A549 (cell line): Measurements from ENCODE around the gene TBC1D12. TPM values are rescaled to one million over a fixed set of nuclear protein-coding genes. Genes with fewer than 3 reads are reported as not detected.

Source experiments
- ATAC-seq, 2 experiments: fragments of 200-7000 bp in 1 of 2; fragments of >200 bp in 1 of 2; cut with Nextera tagmentation in 1 of 2; cut with Tn5 transposase in 1 of 2; 3 replicates each; pipeline versions ENCODE4 v1.8.0 to v1.9.1; 2018 to 2020; ENCODE audit warnings: mild to moderate bottlenecking in 1 of 2, moderate library complexity in 1 of 2
- CTCF ChIA-PET: fragments of 300-600 bp; sonication (Branson Sonifier 250); formaldehyde crosslinking; extraction: SDS; loops from one replicate; lab custom pipeline; 2021; ENCODE audit warnings: antibody characterized with exemption, inconsistent platforms; lab: Yijun Ruan, JAX
- POLR2A ChIA-PET: fragments of 350-600 bp; formaldehyde crosslinking; extraction: SDS; loops from one replicate; lab custom pipeline; 2021; ENCODE audit warnings: antibody characterized with exemption, inconsistent platforms; lab: Yijun Ruan, JAX
- DNase-seq, 2 experiments: peaks; one replicate each; pipeline versions ENCODE4 v3.0.0 to v3.0.0-alpha.2; 2011 to 2016; ENCODE audit warnings: low read depth in 1 of 2, low spot score in 1 of 2
- FAIRE-seq: peaks from 2 replicates; lab custom pipeline; 2011; peaks lifted over from hg19 to GRCh38; lab: Jason Lieb, UNC
- H3K27ac ChIP-seq, 2 experiments: fragments of >200 bp; sonication (Bioruptor Twin); formaldehyde crosslinking; 3 replicates each; pipeline ENCODE4 v1.5.1; 2016 to 2017
- H3K4me1 ChIP-seq: fragments of >200 bp; sonication (Bioruptor Twin); formaldehyde crosslinking; 3 replicates; pipeline ENCODE4 v1.6.1; 2016
- H3K4me2 ChIP-seq: fragments of >200 bp; sonication (Bioruptor Twin); formaldehyde crosslinking; 3 replicates; pipeline ENCODE4 v1.6.1; 2016
- H3K4me3 ChIP-seq: fragments of >200 bp; sonication (Bioruptor Twin); formaldehyde crosslinking; 3 replicates; pipeline ENCODE4 v1.5.1; 2016
- H3K9me3 ChIP-seq: fragments of >200 bp; sonication (Bioruptor Twin); formaldehyde crosslinking; 3 replicates; pipeline ENCODE4 v1.6.1; 2016
- BHLHE40 ChIP-seq: IDR thresholded peaks from 2 replicates; pipeline ENCODE4 v1.6.1; 2012; ENCODE audit warnings: low read depth, low read length, inconsistent platforms
- CBX2 ChIP-seq: fragments of 200-600 bp; sonication (generic); IDR thresholded peaks from 2 replicates; pipeline ENCODE4 v1.6.1; 2016; ENCODE audit warnings: low read depth, mild to moderate bottlenecking, borderline replicate concordance
- CBX8 ChIP-seq: fragments of 200-600 bp; sonication (generic); IDR thresholded peaks from 2 replicates; pipeline ENCODE4 v1.6.1; 2016
- EHMT2 ChIP-seq: fragments of 200-600 bp; sonication (generic); IDR thresholded peaks from 2 replicates; pipeline ENCODE4 v1.6.1; 2016; ENCODE audit warnings: antibody characterized with exemption, low read depth, mild to moderate bottlenecking, moderate library complexity
- FOSL2 ChIP-seq, 2 experiments: fragments of 450-650 bp in 1 of 2; fragments of >200 bp in 1 of 2; sonication (Bioruptor Twin) in 1 of 2; formaldehyde crosslinking; IDR thresholded peaks; 2 replicates each; pipeline versions ENCODE4 v1.5.0 to v1.6.1; 2016 to 2020; ENCODE audit warnings: mild to moderate bottlenecking in 1 of 2, moderate library complexity in 1 of 2
- GATA3 ChIP-seq: IDR thresholded peaks from 2 replicates; pipeline ENCODE4 v1.6.1; 2012; ENCODE audit warnings: borderline replicate concordance
- HOXA7 ChIP-seq: fragments of 250-450 bp; sonication (Bioruptor Pico); IDR thresholded peaks from 2 replicates; pipeline ENCODE4 v1.5.0; 2020; ENCODE audit warnings: mild to moderate bottlenecking, moderate library complexity
- HOXB13 ChIP-seq: fragments of 250-450 bp; sonication (Bioruptor Pico); IDR thresholded peaks from 2 replicates; pipeline ENCODE4 v1.5.0; 2020; ENCODE audit warnings: low read depth, mild to moderate bottlenecking, moderate library complexity
- HOXB5 ChIP-seq: fragments of 250-450 bp; sonication (Bioruptor Pico); IDR thresholded peaks from 2 replicates; pipeline ENCODE4 v1.5.0; 2020; ENCODE audit warnings: mild to moderate bottlenecking, moderate library complexity
- MYC ChIP-seq: IDR thresholded peaks from 2 replicates; pipeline ENCODE4 v1.6.1; 2012; ENCODE audit warnings: mild to moderate bottlenecking, inconsistent platforms, low read length, improper control_type of control experiment, borderline replicate concordance
- NR3C1 ChIP-seq: fragments of >200 bp; sonication (Bioruptor Twin); formaldehyde crosslinking; IDR thresholded peaks from 3 replicates; pipeline ENCODE4 v1.6.1; 2017
- RFX5 ChIP-seq: fragments of 450-650 bp; IDR thresholded peaks from 2 replicates; pipeline ENCODE4 v1.7.1; 2014; ENCODE audit warnings: antibody characterized with exemption, mild to moderate bottlenecking, moderate library complexity
- ZC3H11A ChIP-seq: fragments of 450-650 bp; IDR thresholded peaks from 2 replicates; pipeline ENCODE4 v1.6.1; 2014; ENCODE audit warnings: antibody characterized with exemption, mild to moderate bottlenecking
- ZNF302 ChIP-seq: fragments of 250-450 bp; sonication (Bioruptor Pico); IDR thresholded peaks from 2 replicates; pipeline ENCODE4 v1.9.0; 2021; ENCODE audit warnings: inconsistent platforms, mild to moderate bottlenecking, moderate library complexity
- ZSCAN20 ChIP-seq: fragments of 250-450 bp; sonication (Bioruptor Pico); IDR thresholded peaks from 2 replicates; pipeline ENCODE4 v1.8.0; 2022; ENCODE audit warnings: mild to moderate bottlenecking, moderate library complexity
- WGBS: methylation state at CpG from one replicate; pipeline ENCODE4 v1.1.6; 2017; ENCODE audit errors: missing lambda C conversion rate; 5-methylcytosine and 5-hydroxymethylcytosine counted together
- polyA plus RNA-seq, 4 experiments: library from polyadenylated mRNA; depleted of rRNA in 3 of 4; stranded (reverse); fragments of >200 nt; fragmentation: RNase III in 1 of 4; extraction: RNeasy Plus Mini Kit Qiagen cat#74134 plus additional on column Dnase treatment in 1 of 4; gene quantifications; 2 replicates in 3 of 4; 3 replicates in 1 of 4; pipeline ENCODE4 v1.2.3, GENCODE V29; 2011 to 2017
- TF ChIP-seq, protein P1 (sequence below): fragments of 450-650 bp; IDR thresholded peaks from 2 replicates; pipeline ENCODE4 v1.6.1; 2014; ENCODE audit warnings: antibody characterized with exemption
- TF ChIP-seq, protein P2 (sequence below): fragments of 250-450 bp; sonication (Bioruptor Pico); IDR thresholded peaks from 2 replicates; pipeline ENCODE4 v1.5.0; 2021; ENCODE audit warnings: mild to moderate bottlenecking, moderate library complexity, borderline replicate concordance
- TF ChIP-seq, protein P3 (sequence below): IDR thresholded peaks from 2 replicates; pipeline ENCODE4 v1.6.1; 2012
- TF ChIP-seq, protein P4 (sequence below): fragments of >200 bp; sonication (Bioruptor Twin); formaldehyde crosslinking; IDR thresholded peaks from 3 replicates; pipeline ENCODE4 v1.6.1; 2016
- TF ChIP-seq, protein P5 (sequence below): fragments of 200-600 bp; sonication (generic); IDR thresholded peaks from 2 replicates; pipeline ENCODE4 v1.6.1; 2016; ENCODE audit warnings: antibody characterized with exemption, mild to moderate bottlenecking, moderate library complexity
- TF ChIP-seq, protein P6 (sequence below): IDR thresholded peaks from 2 replicates; pipeline ENCODE4 v1.6.1; 2012; ENCODE audit warnings: low read depth, borderline replicate concordance

TBC1D12 gene
- polyA plus RNA-seq, 2 of the 4 experiments (the other 2 are of a cell fraction): 4.4 to 5.7 TPM

DNA sequence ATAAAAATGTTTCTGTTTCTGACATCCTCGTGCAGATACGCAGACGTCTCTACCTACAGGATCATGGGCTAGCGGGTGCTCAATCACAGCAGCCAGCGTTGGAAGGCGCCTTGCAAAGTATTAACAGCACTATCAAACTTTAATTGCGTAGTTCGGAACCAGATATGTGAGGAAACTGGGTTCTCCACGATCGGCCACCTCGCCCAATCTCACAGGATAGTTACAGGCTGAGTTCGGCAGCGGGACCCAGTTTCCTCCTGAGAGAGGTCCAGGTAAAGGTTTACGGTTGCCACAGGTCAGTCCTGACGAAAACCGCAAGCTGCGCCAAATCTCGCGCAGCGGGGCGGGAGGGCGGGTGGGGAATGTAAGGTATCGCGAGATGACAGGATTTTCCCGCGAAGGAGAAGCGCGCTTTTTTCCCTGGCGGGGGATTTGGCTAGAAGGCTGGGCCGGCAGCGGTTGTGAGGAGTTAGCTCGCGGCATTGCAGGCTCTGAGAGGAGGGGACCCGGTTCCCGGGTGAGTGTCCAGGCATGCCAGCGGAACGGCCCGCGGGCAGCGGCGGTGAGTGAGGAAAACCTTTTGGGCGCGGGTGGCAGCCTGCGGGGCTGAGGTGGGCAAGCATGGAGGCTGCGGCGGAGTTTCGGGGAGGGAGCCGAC lies 143.2 kb downstream of the TBC1D12 start, which contains the start of gene HELLS (continued):
- TF ChIP-seq EHMT2 (no peak), MYC (0 out of 2 replicates have a peak, but pooled peaks have one; percentile 12)

DNA sequence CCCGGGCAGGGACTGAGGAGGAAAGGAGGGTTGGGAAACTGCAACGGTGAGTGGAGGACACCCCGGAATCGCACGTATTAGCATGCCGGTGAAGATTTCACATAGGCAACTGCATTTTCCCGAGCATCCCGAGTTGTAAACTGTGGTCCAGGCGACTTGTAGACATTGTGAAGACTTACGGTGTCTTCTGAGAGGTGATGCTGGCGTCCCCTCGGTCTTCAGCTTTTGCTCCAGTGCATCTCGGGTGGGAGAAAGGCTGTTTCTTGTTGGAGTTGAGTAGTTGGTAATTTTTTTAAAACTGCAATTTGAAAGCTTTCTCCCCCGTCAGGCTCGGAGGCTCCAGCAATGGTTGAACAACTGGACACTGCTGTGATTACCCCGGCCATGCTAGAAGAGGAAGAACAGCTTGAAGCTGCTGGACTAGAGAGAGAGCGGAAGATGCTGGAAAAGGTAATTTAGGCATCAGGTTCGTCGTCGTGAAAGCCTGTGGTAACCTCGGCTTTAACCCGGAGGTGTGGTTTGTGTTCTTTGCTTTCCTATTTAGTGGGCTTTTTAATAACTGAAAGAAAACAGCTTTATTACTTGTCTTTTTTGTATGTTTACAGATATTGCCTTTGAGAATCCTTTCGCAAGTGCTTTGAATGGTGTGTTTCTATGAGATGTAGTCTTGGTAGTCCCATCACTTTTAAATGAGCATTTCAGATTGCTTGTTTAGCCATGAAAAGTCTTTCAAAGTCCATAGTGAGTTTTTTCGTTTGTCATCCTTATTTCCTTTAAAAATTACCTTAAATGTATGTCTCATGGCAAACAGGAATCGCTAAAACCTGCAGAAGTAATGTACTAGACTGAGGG lies 143.9 kb downstream of the TBC1D12 start:
- ChIA-PET CTCF (interaction anchor here (0.8 to 1.5 kb wide), 3 partner anchors 9 to 113 kb away, joined by 3 to 5 read pairs (median 4); no protein-coding TSS in a partner anchor), POLR2A (no interaction called here)
- Histone ChIP-seq H3K4me3 (peak overlapping the region; percentile 79), H3K9me3 (no peaks in the 10 kb centered on the region), H3K27ac (peak overlapping the region; percentile 78 to 87)
- ATAC-seq: peak; percentile 56 to 57; a peak in 5 of 6 replicates
- TF ChIP-seq, protein P1, sequence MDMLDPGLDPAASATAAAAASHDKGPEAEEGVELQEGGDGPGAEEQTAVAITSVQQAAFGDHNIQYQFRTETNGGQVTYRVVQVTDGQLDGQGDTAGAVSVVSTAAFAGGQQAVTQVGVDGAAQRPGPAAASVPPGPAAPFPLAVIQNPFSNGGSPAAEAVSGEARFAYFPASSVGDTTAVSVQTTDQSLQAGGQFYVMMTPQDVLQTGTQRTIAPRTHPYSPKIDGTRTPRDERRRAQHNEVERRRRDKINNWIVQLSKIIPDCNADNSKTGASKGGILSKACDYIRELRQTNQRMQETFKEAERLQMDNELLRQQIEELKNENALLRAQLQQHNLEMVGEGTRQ: no peak
- TF ChIP-seq FOSL2 (IDR thresholded peaks at IDR 0.05) (no peak), FOSL2 (CRISPR knock-in tag; IDR thresholded peaks at IDR 0.05) (no peak), BHLHE40 (no peak), HOXB13 (CRISPR knock-in tag) (no peak), HOXB5 (CRISPR knock-in tag) (no peak), ZSCAN20 (no peak), HOXA7 (CRISPR knock-in tag) (no peak), GATA3 (no peak), ZC3H11A (no peak), CBX8 (no peak), CBX2 (no peak), NR3C1 (no peak), MYC (no peak), ZNF302 (CRISPR knock-in tag) (no peak), RFX5 (no peak)
- TF ChIP-seq, protein P2, sequence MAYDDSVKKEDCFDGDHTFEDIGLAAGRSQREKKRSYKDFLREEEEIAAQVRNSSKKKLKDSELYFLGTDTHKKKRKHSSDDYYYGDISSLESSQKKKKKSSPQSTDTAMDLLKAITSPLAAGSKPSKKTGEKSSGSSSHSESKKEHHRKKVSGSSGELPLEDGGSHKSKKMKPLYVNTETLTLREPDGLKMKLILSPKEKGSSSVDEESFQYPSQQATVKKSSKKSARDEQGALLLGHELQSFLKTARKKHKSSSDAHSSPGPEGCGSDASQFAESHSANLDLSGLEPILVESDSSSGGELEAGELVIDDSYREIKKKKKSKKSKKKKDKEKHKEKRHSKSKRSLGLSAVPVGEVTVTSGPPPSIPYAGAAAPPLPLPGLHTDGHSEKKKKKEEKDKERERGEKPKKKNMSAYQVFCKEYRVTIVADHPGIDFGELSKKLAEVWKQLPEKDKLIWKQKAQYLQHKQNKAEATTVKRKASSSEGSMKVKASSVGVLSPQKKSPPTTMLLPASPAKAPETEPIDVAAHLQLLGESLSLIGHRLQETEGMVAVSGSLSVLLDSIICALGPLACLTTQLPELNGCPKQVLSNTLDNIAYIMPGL (CRISPR knock-in tag): no peak
- TF ChIP-seq, protein P3, sequence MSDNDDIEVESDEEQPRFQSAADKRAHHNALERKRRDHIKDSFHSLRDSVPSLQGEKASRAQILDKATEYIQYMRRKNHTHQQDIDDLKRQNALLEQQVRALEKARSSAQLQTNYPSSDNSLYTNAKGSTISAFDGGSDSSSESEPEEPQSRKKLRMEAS: no peak
- TF ChIP-seq, protein P4, sequence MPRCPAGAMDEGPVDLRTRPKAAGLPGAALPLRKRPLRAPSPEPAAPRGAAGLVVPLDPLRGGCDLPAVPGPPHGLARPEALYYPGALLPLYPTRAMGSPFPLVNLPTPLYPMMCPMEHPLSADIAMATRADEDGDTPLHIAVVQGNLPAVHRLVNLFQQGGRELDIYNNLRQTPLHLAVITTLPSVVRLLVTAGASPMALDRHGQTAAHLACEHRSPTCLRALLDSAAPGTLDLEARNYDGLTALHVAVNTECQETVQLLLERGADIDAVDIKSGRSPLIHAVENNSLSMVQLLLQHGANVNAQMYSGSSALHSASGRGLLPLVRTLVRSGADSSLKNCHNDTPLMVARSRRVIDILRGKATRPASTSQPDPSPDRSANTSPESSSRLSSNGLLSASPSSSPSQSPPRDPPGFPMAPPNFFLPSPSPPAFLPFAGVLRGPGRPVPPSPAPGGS: no peak
- TF ChIP-seq, protein P5, sequence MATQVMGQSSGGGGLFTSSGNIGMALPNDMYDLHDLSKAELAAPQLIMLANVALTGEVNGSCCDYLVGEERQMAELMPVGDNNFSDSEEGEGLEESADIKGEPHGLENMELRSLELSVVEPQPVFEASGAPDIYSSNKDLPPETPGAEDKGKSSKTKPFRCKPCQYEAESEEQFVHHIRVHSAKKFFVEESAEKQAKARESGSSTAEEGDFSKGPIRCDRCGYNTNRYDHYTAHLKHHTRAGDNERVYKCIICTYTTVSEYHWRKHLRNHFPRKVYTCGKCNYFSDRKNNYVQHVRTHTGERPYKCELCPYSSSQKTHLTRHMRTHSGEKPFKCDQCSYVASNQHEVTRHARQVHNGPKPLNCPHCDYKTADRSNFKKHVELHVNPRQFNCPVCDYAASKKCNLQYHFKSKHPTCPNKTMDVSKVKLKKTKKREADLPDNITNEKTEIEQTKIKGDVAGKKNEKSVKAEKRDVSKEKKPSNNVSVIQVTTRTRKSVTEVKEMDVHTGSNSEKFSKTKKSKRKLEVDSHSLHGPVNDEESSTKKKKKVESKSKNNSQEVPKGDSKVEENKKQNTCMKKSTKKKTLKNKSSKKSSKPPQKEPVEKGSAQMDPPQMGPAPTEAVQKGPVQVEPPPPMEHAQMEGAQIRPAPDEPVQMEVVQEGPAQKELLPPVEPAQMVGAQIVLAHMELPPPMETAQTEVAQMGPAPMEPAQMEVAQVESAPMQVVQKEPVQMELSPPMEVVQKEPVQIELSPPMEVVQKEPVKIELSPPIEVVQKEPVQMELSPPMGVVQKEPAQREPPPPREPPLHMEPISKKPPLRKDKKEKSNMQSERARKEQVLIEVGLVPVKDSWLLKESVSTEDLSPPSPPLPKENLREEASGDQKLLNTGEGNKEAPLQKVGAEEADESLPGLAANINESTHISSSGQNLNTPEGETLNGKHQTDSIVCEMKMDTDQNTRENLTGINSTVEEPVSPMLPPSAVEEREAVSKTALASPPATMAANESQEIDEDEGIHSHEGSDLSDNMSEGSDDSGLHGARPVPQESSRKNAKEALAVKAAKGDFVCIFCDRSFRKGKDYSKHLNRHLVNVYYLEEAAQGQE: no peak
- TF ChIP-seq, protein P6, sequence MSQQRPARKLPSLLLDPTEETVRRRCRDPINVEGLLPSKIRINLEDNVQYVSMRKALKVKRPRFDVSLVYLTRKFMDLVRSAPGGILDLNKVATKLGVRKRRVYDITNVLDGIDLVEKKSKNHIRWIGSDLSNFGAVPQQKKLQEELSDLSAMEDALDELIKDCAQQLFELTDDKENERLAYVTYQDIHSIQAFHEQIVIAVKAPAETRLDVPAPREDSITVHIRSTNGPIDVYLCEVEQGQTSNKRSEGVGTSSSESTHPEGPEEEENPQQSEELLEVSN: no peak
- TF ChIP-seq, all 56 proteins: peak for 0
- Histone ChIP-seq H3K4me2 (peak overlapping the region; percentile 82), H3K4me1 (peaks cover 22% of the 10 kb centered on the region)
- 5% methylated on average over 24 of the region's 25 CpGs for WGBS
- DNase-seq: peak; percentile 20 to 34
- no peak for FAIRE-seq
